Fibroblast of skin of right biceps (primary cell): ENCODE data around the gene MSH6.

Source experiments
- DNase-seq: peaks from one replicate; pipeline ENCODE4 v3.0.0-alpha.2; 2013

Gene MSH6

GRCh38 chr2:47782381-47782670, 619 bp upstream of the MSH6 start:
- no peak for DNase-seq

GRCh38 chr2:47783486-47784351, 774 bp downstream of the MSH6 start:
- peak; percentile 64 for DNase-seq

DNA sequence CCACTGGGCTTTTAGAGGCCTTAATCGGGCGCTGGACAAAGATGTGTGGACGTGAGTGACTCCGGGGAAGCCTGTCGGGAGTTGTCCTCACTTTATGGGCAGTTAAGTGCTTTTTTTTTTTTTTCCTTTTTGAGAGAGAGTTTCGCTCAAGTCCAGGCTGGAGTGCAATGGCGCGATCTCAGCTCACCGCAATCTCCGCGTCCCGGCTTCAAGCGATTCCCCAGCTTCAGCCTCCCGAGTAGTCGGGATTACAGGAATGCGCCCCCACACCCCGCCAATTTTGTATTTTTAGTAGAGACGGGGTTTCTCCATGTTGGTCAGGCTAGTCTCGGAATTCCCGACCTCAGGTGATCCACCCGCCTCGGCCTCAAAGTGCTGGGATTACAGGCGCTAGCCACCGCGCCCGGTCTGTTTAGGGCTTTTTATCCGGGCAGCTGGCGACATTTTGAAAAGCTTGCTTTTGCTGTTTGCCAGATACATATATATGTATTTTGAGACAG, 1.5 kb downstream of the MSH6 start:
- DNase-seq: no peak

- DNase-seq: no peak
Measured at GRCh38 chr2:47785986-47786385, 3.0 kb downstream of the MSH6 start.

DNA sequence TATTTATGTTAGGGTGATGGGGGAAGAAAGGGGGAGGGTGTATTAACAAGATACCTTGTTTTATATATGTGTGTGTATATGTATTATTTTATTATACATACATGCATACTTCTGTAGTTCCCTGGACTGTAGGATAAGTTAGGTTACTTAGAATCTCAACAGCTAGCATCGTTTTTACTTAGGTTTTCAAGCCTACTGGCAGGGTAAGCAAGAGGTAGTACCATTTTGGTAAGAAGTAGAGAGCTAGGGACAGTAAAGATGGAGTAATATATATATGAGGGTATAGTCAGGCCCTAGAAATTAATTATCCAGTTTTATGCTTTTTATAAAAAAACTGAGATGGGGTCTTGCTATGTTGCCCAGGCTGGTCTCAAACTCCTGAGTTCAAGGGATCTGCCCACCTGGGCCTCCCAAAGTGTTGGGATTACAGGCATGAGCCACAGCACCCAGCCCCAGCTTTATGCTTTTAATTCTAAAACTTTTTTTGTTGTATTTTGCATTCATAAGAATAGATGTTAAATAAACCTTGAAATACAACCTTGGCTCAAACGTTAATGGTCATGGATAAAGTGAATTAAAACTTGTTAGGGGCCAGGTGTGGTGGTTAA, 13.2 kb downstream of the MSH6 start:
- no peak for DNase-seq

- no peak for DNase-seq
Measured at GRCh38 chr2:47798631-47799030, 15.7 kb downstream of the MSH6 start.

- no peak for DNase-seq
Measured at GRCh38 chr2:47799031-47799609, 16.2 kb downstream of the MSH6 start.

GRCh38 chr2:47801118-47801517, 18.2 kb downstream of the MSH6 start:
- DNase-seq: no peak

- no peak for DNase-seq
Measured at GRCh38 chr2:47803363-47803762, 20.4 kb downstream of the MSH6 start.

DNA sequence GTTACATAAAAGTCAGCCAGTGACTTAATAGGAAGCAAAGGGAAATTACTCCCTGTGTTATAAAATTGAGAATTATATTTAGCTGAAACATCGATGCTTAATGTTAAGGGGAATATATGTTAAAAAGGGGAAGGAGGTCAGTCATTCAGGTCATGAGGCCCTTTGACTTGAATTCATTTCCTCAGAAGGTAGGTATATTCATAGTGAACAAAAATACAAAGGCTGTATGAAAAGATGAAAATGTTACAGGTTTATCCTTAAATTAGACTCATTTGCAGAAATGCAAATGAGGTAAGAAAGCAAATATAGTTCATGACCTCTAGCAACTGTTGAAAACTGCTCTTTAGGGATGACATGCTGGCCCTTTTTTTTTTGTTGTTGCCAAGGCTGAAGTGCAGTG, 20.8 kb downstream of the MSH6 start:
- no peak for DNase-seq

DNA sequence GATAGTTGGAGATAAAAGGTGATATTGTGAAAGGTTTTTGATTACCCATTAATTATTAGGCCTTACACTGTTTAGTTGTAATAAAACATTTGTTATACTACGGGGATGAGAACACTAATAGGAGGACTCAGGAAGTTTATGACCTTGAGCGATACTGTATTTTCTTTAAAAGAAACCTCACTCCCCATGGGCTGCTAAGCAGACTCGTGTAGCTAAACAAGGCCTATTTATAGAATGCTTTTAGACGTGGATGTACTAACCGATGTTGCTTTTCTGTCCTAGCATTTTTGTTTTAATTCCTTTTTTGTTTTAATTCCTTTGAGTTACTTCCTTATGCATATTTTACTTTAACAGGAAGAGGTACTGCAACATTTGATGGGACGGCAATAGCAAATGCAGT, 22.9 kb downstream of the MSH6 start:
- no peak for DNase-seq

DNA sequence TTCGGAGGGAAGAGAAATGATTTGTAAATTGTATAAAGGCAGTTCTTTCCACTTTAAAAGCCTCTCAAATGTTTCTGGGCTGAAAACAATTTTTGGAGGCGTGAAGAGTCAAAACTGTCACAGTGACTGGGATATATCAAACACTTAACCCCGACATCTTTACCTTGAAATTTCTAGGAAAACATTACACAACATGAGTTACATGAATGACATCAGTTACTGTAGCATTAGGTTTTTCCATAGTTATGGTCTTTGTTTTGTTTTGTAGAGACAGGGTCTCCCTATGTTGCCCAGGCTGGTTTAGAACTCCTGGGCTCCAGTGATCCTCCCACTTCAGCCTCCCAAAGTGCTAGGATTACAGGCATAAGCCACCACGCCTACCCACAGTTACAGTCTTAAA, 25.7 kb downstream of the MSH6 start:
- DNase-seq: no peak

- DNase-seq: no peak
Measured at GRCh38 chr2:47809903-47810302, 27.0 kb downstream of the MSH6 start.

DNA sequence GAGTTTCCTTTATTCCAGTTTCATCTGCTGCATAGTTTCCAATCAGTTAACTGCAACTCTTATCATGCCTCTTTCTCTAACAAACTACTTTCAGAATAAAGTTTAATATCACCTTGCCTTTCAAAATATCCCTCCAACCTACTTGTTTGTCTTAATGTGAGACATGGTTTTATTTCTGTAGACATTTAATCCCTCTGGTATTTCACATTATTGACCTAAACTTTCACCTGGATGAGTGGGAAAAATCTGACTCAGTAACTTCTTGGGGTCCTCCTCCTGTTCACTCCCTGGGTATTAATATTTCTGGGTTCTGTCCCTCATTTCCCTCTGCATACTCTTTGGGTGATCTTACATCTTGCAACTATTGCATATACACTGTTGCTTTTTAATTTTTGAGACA, 27.9 kb downstream of the MSH6 start:
- DNase-seq: peak; percentile 4

- DNase-seq: no peak
Measured at GRCh38 chr2:47811668-47812067, 28.7 kb downstream of the MSH6 start.

DNA sequence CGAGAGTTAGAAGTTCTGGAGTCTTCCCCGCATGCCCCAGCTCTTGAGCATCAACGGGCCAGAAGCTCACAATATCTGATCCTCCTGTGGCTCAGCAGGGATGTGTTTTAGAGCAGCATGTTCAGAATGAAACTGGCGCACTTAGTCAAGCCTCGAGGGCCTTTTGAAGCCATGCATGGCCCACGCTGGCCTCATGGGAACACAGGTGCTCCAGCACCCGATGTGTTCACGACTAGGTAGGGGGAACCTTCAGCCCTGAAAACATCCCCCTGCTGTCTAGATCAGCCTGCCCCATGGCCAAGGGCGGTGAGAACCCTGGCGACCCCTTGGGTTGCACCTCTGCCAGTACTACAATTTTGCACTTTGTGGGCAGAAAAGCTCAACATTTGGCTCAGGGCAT, 32.8 kb downstream of the MSH6 start:
- no peak for DNase-seq

DNA sequence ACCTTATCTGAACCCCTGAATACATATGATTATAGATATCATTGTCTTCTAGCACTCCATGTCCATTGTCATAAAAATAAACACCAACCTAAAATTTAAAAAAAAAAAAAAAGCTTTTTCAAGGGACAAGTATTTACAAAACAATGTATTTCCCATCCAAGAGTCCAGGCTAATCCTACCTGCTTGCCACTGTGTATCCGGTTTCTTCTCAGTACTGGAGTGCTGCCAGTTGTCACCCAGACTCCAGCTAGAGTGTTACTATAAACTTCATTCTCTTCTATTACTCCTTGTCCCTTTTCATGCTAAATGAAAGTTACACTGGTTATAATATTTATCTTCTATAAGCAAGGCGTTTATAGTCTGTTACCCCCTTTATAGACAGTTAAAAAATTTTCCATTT, 35.8 kb downstream of the MSH6 start:
- DNase-seq: no peak

DNA sequence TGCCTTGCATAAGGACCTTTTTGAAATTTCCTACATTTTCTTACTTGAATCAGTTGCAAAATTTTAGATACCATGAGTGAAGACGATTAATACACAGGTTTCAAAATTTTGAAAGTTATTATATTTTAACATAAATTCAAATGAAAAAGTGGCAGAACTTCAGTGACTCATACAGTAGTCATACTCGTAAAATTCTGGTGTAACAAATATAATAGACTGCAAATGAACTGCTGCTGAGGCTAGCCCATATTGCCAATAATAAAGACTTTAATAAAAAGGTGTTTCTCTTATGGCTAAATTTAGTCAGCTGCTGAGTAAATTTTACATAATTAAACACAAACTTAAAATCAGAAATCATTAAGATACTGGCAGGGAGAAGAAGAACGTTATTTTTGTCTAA, 36.9 kb downstream of the MSH6 start:
- DNase-seq: no peak

DNA sequence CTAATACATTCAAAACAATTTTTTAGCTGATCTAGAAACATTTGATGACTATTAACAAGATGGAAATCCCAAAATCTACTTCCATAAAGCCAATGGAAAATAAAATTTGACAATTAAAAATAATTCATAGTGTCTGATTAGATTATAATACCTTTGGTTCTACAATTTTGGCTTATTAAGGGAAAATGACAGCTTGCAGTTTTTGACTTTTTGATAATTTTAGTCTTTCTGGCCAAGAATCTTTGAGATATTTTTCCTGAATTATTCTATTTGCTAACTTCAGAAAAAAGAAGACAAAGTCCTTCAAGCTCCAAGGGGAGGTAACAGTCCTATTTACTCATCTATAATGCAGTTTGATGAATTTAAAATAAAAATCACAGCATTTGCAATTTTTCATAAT, 39.6 kb downstream of the MSH6 start:
- DNase-seq: no peak

- no peak for DNase-seq
Measured at GRCh38 chr2:47833516-47833968, 50.6 kb downstream of the MSH6 start.

GRCh38 chr2:47838249-47838648, 55.3 kb downstream of the MSH6 start:
- DNase-seq: no peak

DNA sequence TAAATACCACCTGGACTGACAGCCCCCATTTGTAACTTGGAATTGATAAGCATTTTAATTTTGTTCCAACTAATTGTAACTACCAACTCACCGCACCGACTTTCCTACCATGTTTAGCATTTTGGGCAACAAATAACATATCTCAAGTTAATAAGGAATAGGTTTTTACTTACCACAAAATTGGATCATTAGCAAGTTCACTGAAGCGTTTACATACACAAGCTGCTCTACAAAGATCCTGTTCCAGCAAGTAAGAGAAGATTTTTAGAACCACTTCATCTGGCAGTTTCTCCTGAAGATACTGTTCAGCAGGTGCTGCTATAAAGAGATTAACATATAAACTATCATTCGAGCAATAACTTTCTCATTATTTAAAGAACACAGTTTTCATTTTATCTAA, 55.7 kb downstream of the MSH6 start:
- DNase-seq: no peak

DNA sequence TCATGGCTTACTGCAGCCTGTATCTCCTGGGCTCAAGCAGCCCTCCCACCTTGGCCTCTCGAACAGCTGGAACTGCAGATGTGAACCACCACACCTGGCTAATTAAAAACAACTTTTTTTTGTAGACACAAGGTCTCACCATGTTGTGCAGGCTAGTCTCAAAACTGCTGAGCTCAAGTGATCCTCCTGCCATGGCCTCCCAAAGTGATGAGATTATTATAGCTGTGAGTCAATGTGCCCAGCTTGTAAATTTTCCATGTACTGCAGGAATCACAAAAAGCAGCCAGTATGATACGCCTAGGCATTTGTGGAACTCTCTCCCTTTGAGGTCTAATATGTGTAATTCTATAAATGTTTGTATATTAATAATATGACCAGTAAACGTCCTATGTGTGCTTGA, 59.9 kb downstream of the MSH6 start:
- no peak for DNase-seq

DNA sequence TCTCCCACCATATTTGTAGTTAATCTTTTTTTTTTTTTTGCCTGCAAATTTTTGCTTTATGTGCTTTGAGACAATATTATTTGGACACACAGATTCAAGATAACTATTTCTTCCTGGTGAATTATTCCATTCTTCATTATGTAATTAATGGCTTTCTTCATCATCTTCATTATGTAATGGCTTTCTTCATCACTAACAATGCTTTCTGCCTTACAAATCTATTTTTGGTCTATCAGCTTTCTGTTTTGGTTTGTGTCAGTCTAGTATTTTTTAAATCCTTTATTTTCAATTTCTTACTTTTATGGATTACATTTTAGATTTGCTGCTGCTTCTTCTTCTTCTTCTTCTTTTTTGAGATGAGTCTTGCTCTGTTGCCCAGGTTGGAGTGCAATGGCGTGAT, 60.5 kb downstream of the MSH6 start:
- no peak for DNase-seq
